ENCODE results near the gene HPCAL1.

DNA sequence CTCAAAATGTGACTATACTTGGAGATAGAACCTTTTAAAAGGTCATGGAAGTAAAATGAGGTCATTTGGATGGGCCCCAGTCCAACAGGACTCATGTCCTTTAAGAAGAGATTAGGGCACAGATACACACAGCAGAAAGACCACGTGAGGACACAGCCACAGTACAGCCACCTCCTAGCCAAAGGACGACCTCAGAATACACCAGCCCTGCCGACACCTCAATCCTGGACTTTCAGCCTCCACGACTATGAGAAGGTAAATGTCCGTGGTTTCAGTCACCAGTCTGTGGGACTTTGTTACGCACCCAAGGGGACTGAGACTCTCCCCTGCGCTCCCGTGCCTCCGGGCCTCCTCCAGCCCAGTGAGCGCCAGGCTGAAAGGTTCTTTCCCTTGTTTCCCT is 30.2 kb upstream of the HPCAL1 start:
- TF ChIP-seq, protein P1, sequence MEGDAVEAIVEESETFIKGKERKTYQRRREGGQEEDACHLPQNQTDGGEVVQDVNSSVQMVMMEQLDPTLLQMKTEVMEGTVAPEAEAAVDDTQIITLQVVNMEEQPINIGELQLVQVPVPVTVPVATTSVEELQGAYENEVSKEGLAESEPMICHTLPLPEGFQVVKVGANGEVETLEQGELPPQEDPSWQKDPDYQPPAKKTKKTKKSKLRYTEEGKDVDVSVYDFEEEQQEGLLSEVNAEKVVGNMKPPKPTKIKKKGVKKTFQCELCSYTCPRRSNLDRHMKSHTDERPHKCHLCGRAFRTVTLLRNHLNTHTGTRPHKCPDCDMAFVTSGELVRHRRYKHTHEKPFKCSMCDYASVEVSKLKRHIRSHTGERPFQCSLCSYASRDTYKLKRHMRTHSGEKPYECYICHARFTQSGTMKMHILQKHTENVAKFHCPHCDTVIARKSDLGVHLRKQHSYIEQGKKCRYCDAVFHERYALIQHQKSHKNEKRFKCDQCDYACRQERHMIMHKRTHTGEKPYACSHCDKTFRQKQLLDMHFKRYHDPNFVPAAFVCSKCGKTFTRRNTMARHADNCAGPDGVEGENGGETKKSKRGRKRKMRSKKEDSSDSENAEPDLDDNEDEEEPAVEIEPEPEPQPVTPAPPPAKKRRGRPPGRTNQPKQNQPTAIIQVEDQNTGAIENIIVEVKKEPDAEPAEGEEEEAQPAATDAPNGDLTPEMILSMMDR (conservative IDR thresholded peaks at IDR 0.05; ENCODE audit: low read depth, low read length) = no peak
- no peak for TF ChIP-seq EZH2 (IDR thresholded peaks at IDR 0.05; ENCODE audit: low read length, unreplicated experiment)
